Keratinocyte (primary cell): ENCODE measurements around the gene ERGIC1.

ENCODE experiments used
- CTCF ChIP-seq, 3 experiments: IDR thresholded peaks in 1 of 3; conservative IDR thresholded peaks in 1 of 3; optimal IDR thresholded peaks in 1 of 3; 2 replicates in 2 of 3; 3 replicates in 1 of 3; pipeline versions ENCODE3 to v1.5.1; 2011; ENCODE audit warnings: low read length in 3 of 3, mild to moderate bottlenecking in 3 of 3, moderate library complexity in 2 of 3, control low read depth in 1 of 3, inconsistent platforms in 1 of 3; ENCODE audit not compliant: insufficient read depth in 2 of 3; ENCODE audit errors: extremely low read depth in 1 of 3
- EZH2 ChIP-seq: IDR thresholded peaks from one replicate; pipeline ENCODE4 v1.6.1; 2012; ENCODE audit warnings: inconsistent platforms, mild to moderate bottlenecking, low read length, moderate library complexity

- TF ChIP-seq CTCF (optimal IDR thresholded peaks at IDR 0.05 in 1 of 3, IDR thresholded peaks at IDR 0.05 in 1 of 3, conservative IDR thresholded peaks at IDR 0.05 in 1 of 3; ENCODE audit: extremely low read depth in 1 of 3, insufficient read depth in 2 of 3, low read length in 3 of 3) (no peak), EZH2 (no peak)
Measured at GRCh38 chr5:172940268-172941066, 106.4 kb downstream of the ERGIC1 start.
